Activated T-cell treated with anti-CD3 and anti-CD28 coated beads, Interleukin-2, amount 50 U/mL, for 1 hour (primary cell): ENCODE data around the gene DNAH1.
A peak's percentile ranks its signal among the peaks of the same experiment; 100 is the strongest.

Source experiments
- DNase-seq: peaks from one replicate; pipeline ENCODE4 v3.0.0-alpha.2; 2020

DNAH1 gene

GRCh38 chr3:52393959-52394670 is 78.0 kb downstream of the DNAH1 start:
- DNase-seq, result no peak

DNA sequence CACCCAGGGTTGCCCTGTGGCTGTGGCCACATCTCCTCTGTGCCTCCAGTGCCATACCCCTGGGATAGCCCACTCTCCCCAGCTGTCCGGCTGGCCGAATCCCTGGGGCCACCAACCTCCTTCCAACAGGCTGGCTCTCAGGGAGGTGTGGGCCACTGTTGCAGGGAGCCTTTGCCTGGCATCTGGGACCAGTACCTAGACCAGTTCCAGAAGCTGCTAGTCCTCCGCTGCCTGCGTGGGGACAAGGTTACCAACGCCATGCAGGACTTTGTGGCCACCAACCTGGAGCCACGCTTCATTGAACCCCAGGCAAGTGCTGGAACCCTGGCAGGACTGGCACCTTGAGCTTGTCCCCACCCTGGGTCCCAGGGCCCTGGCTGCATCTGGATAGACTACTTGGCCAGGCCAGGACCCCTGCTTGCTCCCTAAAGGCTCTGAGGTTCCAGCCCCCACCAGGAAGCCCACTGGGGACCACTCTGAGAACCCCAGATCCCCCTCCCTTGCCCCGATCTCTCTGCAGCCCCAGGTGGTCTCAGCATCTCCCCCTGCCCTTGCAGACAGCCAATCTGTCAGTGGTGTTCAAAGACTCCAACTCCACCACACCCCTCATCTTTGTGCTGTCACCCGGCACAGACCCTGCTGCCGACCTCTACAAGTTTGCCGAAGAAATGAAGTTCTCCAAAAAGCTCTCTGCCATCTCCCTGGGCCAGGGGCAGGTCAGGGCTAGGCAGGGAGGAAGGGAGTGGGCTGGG is 78.8 kb downstream of the DNAH1 start:
- DNase-seq, result no peak

- DNase-seq, result no peak
Observed at GRCh38 chr3:52395503-52395865, 79.4 kb downstream of the DNAH1 start.

GRCh38 chr3:52396011-52396906 is 80.1 kb downstream of the DNAH1 start:
- DNase-seq, result no peak

DNA sequence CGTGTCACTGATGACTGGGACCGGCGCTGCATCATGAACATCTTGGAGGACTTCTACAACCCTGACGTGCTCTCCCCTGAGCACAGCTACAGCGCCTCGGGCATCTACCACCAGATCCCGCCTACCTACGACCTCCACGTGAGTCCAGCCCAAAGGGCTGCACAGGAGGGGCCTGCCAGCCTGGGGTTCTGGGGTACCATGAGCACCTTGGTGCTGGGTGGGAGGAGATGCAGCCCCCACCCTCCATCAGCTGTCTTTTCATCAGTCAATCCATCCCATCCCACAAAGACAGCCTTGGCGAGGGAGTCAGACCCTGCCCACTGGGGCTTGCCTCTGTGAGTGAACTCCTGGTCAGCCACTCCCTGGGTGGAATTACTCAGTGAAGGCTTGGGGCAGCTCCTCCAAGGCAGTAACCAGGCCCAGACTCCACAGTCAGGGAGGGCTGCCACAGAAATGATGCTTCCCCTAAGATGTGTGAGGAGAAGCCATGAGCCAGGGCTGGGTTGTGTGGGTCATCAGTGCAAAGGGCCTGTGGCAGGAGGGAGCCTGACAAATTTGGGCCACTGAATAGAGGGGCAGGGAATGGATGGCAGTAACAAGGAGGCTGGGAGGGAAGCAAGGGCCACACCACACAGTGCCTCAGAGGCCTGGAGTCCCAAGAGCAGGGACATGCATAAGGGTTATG is 80.9 kb downstream of the DNAH1 start:
- DNase-seq, result no peak

GRCh38 chr3:52397676-52398399 is 81.7 kb downstream of the DNAH1 start:
- DNase-seq, result no peak

GRCh38 chr3:52398670-52399081 is 82.6 kb downstream of the DNAH1 start:
- no peak for DNase-seq

- no peak for DNase-seq
Observed at GRCh38 chr3:52399131-52399530, 83.0 kb downstream of the DNAH1 start.

GRCh38 chr3:52399593-52399992 is 83.5 kb downstream of the DNAH1 start:
- no peak for DNase-seq

DNA sequence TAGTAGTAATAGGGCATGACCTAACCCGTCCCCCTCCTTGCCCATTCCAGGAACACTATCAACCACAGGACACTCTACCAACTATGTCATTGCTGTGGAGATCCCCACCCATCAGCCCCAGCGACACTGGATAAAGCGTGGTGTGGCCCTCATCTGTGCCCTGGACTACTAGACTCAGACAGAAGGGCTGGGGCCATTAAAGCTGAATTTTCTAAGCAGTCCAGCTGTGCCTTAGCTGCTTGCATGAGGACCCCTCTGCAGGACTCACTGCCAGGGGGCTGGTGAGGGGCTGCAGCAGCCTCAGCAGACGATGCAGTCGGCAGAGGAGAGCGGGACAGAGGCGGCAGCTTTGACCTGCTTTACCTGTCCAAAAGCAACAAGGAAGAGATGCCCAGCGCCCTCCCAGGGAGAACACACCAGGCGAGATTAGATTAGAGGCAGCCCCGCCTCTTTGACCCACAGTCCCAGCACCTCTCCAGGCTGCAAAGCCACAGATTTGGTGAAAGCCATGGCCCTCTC is 84.2 kb downstream of the DNAH1 start:
- DNase-seq, result no peak

DNA sequence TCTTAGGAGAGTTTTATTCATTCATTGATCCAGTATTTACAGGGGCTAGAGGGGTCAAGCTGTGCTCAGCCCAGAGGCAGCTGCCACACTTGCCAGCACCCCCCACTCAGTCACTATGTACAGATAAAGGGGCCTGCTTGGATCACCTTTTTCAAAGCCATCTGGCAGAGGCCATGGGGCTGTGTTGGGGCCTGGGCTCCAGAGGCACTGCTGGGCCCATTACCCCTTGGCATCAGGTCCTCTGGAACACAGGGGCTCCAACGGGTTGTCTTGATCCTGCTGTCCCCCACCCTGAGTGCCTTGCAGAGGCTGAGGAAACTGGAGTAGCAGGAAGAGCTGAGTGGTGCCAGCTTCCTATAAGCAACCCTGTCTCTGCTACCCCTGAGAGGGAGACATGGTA is 84.9 kb downstream of the DNAH1 start:
- no peak for DNase-seq

DNA sequence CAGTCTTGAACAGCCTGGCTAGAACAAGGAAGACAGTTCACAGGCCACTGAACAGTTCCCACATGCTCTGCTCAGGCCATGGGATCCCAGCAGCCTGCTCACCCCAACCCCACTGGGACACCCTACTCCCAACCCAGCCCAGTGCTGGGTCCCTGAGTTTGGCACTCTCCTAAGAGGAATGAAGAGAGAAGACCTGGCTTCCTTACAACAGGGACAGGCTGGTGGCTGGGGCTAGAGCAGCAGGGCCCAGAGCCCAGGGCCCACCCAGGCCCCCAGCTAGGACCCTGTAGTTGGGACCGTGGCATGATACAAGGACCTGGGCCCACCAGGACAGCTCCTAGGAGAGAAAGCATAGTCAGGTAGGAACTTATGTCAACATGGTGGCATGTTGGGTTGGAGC is 85.4 kb downstream of the DNAH1 start:
- DNase-seq, result peak; percentile 16

GRCh38 chr3:52402101-52402521 is 86.0 kb downstream of the DNAH1 start:
- DNase-seq, result peak; percentile 15

- peak; percentile 12 for DNase-seq
Observed at GRCh38 chr3:52402706-52403270, 86.7 kb downstream of the DNAH1 start.

- DNase-seq, result peak; percentile 12
Observed at GRCh38 chr3:52403271-52403841, 87.2 kb downstream of the DNAH1 start.

DNA sequence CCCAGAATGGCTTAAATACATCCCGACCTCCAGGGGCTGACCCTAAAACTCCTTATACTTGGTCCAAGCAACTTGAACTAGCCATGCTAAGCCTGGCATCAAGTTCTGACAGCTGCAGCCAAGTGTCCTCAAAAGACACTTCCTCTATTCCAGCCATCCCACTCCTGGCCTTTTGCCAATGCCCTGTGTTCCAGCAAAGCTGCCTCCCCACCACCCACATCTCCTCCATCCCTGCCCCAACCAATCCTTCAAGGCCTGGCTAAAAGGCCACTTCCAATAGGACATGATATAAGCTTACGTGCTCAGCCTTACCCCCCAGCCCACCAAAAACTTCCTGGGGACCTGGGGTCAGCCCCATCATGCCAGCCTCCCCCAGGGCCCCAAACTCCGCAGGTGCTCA is 87.8 kb downstream of the DNAH1 start:
- peak; percentile 13 for DNase-seq

DNA sequence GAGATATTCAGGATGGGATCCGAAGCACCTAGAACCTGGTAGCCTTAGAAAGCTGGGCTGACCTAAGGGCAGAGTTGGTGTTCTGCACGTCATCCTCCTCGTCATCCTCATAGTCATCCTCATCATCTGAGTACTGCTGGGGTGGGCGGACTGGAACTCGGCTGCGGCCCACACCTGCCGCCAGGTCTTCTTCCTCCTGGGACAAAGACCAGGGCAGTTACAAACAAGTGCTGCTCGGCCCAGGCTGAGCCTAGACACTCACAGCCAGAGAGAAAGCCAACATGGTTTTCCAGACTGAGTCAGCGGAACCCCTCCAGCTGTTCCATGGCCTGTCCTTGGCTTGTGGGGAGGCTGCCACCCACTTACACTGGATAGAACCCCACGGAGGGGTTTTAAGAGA is 88.3 kb downstream of the DNAH1 start:
- DNase-seq, result peak; percentile 6

DNA sequence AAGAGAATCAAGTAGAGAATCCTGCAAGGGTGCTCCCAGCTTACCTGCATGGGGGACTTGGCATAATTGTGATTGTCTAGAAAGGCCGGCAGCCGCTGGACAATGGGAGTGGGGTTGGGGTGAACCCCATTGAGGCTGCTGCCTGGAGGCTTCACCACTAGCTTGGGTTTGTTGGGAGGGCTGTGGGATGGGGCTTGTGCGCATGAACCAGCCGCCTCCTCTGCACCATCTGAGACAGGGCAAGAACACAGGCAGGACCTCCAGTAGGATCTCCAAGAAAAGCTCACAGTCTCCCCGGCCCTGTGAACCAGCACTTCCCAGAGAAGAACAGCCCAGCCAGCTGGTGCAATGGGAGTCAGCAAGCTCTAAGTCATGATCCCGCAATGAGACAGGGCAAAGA is 88.9 kb downstream of the DNAH1 start:
- peak; percentile 6 for DNase-seq

DNA sequence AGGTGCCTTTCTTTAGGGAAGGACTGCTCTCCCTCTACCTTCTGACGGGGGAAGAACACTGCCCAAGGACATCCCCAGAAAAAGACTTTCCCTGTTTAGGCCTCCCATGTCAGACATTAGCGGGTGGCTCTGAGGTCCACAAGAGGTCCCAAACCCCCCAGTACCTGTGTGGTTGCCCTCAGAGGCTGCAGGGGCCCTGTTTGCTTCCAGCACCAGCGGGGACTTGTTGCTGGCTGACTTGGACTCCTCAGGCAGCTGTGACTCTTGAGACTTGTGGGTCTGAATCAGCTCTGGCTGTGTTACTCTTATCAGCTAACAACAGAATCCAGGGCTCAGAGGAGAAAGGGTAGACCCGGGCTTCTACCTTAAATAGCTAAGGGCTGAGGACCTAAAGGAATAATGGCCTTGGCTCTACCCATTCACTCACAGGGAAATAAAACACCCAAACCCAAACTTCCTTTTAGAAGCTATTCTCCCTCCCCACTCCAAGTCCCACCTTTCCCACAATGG is 89.5 kb downstream of the DNAH1 start:
- peak; percentile 11 for DNase-seq

DNA sequence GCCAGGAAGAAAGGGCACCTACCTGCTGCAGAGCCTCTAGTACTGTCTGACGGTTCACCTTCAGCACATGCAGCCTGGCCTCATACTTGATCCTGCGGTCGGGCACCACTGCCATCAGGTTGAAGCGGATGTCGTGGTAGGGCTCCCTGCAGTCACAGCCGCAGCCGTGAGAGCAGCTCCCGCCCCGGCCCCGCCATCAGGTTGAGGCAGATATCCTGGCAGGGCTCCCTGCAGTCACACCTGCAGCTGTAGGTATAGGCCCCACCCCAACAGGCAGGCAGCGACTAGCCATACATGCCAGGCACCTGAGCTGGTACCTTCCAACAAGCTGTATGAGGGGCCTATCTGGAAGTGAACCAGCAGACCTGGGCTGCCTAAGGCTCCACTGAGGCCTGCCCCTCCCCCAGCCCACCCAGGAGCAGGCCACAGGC is 90.1 kb downstream of the DNAH1 start:
- DNase-seq, result peak; percentile 17
